ENCODE results near the gene PHLPP1.

DNA sequence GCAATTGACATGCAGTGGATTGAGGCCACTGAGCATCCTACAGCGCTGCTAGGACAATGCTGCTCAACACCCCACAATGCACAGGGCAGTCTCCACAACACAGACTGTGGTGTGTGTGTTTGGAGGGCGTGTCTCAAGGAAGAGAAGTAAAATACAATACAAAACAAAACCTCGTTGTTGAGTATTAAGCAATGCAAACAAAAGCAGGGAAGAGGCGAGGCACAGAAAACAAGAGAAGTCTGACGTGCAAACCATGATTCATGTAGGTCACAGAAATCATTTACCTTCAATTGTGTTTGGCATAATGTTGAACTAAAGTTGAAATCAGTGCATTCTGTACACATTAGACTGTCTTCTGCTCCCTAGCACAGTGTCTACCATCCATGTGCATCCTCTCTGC is 260.9 kb downstream of the PHLPP1 start:
- TF ChIP-seq, protein P1, sequence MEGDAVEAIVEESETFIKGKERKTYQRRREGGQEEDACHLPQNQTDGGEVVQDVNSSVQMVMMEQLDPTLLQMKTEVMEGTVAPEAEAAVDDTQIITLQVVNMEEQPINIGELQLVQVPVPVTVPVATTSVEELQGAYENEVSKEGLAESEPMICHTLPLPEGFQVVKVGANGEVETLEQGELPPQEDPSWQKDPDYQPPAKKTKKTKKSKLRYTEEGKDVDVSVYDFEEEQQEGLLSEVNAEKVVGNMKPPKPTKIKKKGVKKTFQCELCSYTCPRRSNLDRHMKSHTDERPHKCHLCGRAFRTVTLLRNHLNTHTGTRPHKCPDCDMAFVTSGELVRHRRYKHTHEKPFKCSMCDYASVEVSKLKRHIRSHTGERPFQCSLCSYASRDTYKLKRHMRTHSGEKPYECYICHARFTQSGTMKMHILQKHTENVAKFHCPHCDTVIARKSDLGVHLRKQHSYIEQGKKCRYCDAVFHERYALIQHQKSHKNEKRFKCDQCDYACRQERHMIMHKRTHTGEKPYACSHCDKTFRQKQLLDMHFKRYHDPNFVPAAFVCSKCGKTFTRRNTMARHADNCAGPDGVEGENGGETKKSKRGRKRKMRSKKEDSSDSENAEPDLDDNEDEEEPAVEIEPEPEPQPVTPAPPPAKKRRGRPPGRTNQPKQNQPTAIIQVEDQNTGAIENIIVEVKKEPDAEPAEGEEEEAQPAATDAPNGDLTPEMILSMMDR (IDR thresholded peaks at IDR 0.05) = no peak
- TF ChIP-seq POLR2A (IDR thresholded peaks at IDR 0.05) (no peak), POLR2AphosphoS5 (IDR thresholded peaks at IDR 0.05) (no peak)
